Fibroblast of pulmonary artery (primary cell): Measurements from ENCODE around the gene CCDC137.

Source experiments
- DNase-seq: peaks from one replicate; pipeline ENCODE4 v3.0.0-alpha.2; 2010; ENCODE audit warnings: low read depth
- H3K4me3 ChIP-seq: replicated peaks from 2 replicates; pipeline ENCODE4 v1.5.1; 2011; ENCODE audit warnings: low read depth, mild to moderate bottlenecking, control low read depth, low read length, moderate library complexity
- TF ChIP-seq, protein P1 (sequence below): IDR thresholded peaks from 2 replicates; pipeline ENCODE4 v1.5.1; 2011; ENCODE audit warnings: mild to moderate bottlenecking, control low read depth, low read length, inconsistent platforms; ENCODE audit errors: missing control alignments

The CCDC137 gene

DNA sequence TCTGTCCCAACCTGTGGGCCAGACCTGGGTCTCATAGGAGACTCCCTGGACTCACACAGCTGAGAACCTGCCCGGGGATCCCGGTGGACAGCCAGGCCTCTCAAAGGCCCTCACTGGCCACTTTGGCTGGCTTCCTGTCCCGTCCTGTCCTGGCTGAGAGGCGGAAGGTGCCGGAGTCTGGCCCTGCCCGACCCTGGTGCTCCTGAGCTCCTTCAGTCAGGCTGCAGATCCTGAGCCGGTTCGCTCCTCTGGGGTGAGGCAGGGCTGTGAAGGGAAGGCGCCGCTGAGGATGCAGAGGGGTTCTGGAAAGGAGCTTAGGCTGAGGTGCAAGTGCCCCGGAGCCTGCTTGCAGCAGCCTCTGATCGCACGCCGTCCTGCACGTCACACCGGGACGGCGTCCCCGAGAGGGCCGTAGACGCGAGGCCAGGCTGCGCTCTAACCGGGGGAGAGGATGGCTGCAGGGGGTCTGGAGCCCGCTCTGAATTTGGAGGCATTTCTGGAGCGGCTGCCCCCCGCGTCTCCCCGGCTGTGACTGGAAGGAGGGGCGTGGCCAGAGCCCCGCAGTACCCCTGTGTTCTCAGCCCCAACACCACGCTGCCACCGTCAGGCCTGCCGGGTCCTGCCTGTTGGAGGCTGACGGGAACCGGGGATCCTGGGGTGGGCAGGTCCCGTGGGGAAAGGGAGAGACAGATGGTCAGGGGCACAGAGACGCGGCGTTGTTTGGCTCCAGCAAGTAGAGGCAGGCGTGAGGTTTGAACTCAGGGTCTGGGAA, 21.4 kb downstream of the CCDC137 start:
- no peak overlapping the region for H3K4me3 ChIP-seq
- no peak for DNase-seq
- TF ChIP-seq, protein P1, sequence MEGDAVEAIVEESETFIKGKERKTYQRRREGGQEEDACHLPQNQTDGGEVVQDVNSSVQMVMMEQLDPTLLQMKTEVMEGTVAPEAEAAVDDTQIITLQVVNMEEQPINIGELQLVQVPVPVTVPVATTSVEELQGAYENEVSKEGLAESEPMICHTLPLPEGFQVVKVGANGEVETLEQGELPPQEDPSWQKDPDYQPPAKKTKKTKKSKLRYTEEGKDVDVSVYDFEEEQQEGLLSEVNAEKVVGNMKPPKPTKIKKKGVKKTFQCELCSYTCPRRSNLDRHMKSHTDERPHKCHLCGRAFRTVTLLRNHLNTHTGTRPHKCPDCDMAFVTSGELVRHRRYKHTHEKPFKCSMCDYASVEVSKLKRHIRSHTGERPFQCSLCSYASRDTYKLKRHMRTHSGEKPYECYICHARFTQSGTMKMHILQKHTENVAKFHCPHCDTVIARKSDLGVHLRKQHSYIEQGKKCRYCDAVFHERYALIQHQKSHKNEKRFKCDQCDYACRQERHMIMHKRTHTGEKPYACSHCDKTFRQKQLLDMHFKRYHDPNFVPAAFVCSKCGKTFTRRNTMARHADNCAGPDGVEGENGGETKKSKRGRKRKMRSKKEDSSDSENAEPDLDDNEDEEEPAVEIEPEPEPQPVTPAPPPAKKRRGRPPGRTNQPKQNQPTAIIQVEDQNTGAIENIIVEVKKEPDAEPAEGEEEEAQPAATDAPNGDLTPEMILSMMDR, result no peak

DNA sequence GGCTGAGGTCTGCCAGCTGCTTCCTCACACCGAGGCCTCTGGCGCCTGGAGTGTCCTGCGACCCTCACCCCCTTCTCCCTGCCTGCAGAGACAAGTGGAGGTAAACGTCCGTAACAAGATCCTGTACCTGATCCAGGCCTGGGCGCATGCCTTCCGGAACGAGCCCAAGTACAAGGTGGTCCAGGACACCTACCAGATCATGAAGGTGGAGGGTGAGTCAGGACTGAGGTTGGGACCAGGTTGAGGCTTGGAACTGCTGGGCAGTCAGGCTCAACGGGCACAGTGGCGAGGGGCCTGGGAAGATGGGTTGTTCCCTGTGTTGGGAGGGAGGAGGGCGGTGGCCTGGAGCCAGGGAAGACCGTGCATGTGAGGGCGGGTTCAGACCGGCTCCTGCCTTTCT, 22.1 kb downstream of the CCDC137 start:
- TF ChIP-seq, protein P1, result no peak
- DNase-seq, result no peak
- no peak overlapping the region for H3K4me3 ChIP-seq

DNA sequence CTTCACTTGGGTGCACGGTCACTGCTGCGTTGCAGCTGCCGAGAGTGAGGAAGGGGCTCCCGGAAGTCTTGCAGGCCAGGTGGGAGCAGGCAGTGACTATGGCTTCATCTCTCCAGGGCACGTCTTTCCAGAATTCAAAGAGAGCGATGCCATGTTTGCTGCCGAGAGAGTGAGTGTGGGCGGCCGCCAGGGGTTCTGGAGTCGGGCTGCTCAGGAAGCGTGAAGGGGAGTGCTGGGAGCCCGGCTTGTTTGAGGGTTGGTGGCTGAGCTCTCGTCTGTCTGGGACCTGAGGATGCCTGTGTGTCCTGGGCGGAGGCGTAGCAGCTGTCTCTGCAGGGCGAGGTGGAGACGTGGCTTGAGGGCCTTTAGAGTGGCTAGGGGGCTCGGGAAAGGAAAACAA, 23.5 kb downstream of the CCDC137 start:
- DNase-seq, result no peak
- TF ChIP-seq, protein P1, result no peak
- H3K4me3 ChIP-seq, result no peak overlapping the region

DNA sequence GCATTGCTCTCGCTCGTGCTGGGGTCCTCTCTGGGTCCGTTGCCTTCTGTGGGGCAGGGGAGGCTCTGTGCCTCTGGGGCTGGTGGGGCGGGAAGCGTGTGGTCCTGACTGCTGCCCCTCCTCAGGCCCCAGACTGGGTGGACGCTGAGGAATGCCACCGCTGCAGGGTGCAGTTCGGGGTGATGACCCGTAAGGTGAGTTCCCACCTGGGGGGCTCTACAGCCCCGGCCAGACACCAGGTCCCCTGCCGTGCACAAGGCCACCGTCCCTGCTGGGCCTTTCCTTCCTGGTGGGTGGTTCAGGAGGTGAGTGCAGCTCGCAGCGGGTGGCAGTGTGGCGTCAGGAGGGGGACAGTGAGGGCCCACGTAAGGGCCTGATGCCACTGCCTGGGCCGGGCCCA, 24.0 kb downstream of the CCDC137 start:
- TF ChIP-seq, protein P1, result no peak
- no peak for DNase-seq
- H3K4me3 ChIP-seq, result no peak overlapping the region

DNA sequence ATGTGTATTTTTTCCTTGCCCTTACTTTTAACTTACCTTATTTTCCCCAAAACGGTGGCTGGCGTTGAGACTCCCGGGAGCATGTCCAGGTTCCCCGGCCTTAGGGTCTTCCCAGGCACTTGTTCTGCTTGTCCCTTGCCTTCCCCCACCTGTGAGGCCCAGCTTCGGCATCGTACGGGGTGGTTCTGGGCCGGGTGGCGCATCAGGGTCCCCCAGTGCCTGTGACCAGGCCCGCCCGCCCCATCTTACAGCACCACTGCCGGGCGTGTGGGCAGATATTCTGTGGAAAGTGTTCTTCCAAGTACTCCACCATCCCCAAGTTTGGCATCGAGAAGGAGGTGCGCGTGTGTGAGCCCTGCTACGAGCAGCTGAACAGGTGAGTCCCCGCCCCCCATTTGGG, 24.7 kb downstream of the CCDC137 start:
- TF ChIP-seq, protein P1, result no peak
- DNase-seq, result no peak
- no peak overlapping the region for H3K4me3 ChIP-seq

DNA sequence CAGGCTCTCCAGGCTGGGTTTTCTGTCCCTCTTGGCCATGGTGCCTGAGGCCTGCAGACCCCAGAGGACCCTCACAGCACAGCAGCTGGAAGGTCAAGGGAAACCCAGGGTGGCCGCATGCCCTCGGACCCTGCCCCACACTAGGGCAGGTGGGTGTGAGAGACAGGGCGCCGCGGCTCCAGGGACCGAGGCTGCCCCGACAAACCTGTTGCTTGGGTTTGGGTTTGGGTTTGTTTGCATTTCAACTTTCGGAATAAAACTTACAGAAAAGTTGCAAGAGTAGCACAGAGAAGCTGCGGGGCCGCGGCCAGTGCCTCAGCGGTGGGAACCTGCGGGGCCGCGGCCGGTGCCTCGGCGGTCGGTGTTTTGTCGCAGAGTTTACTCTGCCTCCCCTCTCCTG, 25.1 kb downstream of the CCDC137 start:
- DNase-seq, result no peak
- TF ChIP-seq, protein P1, result no peak
- H3K4me3 ChIP-seq, result no peak overlapping the region
